ENCODE measurements around the gene HSBP1. TPM values are rescaled to one million over a fixed set of nuclear protein-coding genes. Genes with fewer than 3 reads are reported as not detected.

Gene HSBP1
- total RNA-seq, 1 experiment from 2014 or later, result 216 TPM

- H3K4me3 Mint-ChIP-seq (ENCODE audit: low read depth, unreplicated experiment), result no peak overlapping the region
- CTCF ChIA-PET, result no interaction called here
- TF ChIP-seq, protein P1, sequence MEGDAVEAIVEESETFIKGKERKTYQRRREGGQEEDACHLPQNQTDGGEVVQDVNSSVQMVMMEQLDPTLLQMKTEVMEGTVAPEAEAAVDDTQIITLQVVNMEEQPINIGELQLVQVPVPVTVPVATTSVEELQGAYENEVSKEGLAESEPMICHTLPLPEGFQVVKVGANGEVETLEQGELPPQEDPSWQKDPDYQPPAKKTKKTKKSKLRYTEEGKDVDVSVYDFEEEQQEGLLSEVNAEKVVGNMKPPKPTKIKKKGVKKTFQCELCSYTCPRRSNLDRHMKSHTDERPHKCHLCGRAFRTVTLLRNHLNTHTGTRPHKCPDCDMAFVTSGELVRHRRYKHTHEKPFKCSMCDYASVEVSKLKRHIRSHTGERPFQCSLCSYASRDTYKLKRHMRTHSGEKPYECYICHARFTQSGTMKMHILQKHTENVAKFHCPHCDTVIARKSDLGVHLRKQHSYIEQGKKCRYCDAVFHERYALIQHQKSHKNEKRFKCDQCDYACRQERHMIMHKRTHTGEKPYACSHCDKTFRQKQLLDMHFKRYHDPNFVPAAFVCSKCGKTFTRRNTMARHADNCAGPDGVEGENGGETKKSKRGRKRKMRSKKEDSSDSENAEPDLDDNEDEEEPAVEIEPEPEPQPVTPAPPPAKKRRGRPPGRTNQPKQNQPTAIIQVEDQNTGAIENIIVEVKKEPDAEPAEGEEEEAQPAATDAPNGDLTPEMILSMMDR (IDR thresholded peaks at IDR 0.05; ENCODE audit: unreplicated experiment), result no peak
- no TSS peak for BruUV-seq (replicated peaks)
- DNase-seq, result no peak
- H3K27me3 Mint-ChIP-seq (ENCODE audit: unreplicated experiment), result no peaks in the 10 kb centered on the region
- peaks cover 7% of the 10 kb centered on the region for H3K36me3 Mint-ChIP-seq (ENCODE audit: insufficient read depth, unreplicated experiment)
- H3K27ac Mint-ChIP-seq (ENCODE audit: unreplicated experiment), result no peak overlapping the region
- peaks cover 3% of the 10 kb centered on the region for H3K9me3 Mint-ChIP-seq (ENCODE audit: low read depth, unreplicated experiment)
- intact Hi-C loops (cut with micrococcal nuclease; ENCODE audit: unreplicated experiment), result no loop called here
- no peaks in the 10 kb centered on the region for H3K4me1 Mint-ChIP-seq (ENCODE audit: low read depth, unreplicated experiment)
These were observed 30.4 kb downstream of the HSBP1 start for GRCh38 chr16:83838151-83838550.

GRCh38 chr16:83839561-83839960 lies 31.8 kb downstream of the HSBP1 start:
- no peak for DNase-seq
- CTCF ChIA-PET, result no interaction called here
- no TSS peak for BruUV-seq (replicated peaks)
- peaks cover 7% of the 10 kb centered on the region for H3K36me3 Mint-ChIP-seq (ENCODE audit: insufficient read depth, unreplicated experiment)
- intact Hi-C loops (cut with micrococcal nuclease; ENCODE audit: unreplicated experiment), result no loop called here
- no peak overlapping the region for H3K27ac Mint-ChIP-seq (ENCODE audit: unreplicated experiment)
- no peaks in the 10 kb centered on the region for H3K4me1 Mint-ChIP-seq (ENCODE audit: low read depth, unreplicated experiment)
- TF ChIP-seq, protein P1 (IDR thresholded peaks at IDR 0.05; ENCODE audit: unreplicated experiment), result no peak
- H3K9me3 Mint-ChIP-seq (ENCODE audit: low read depth, unreplicated experiment), result peaks cover 3% of the 10 kb centered on the region
- no peak overlapping the region for H3K4me3 Mint-ChIP-seq (ENCODE audit: low read depth, unreplicated experiment)
- no peaks in the 10 kb centered on the region for H3K27me3 Mint-ChIP-seq (ENCODE audit: unreplicated experiment)

- BruUV-seq (replicated peaks), result no TSS peak
- H3K36me3 Mint-ChIP-seq (ENCODE audit: insufficient read depth, unreplicated experiment), result peaks cover 7% of the 10 kb centered on the region
- H3K27me3 Mint-ChIP-seq (ENCODE audit: unreplicated experiment), result no peaks in the 10 kb centered on the region
- no peaks in the 10 kb centered on the region for H3K4me1 Mint-ChIP-seq (ENCODE audit: low read depth, unreplicated experiment)
- CTCF ChIA-PET, result no interaction called here
- H3K9me3 Mint-ChIP-seq (ENCODE audit: low read depth, unreplicated experiment), result peaks cover 3% of the 10 kb centered on the region
- intact Hi-C loops (cut with micrococcal nuclease; ENCODE audit: unreplicated experiment), result no loop called here
- no peak for DNase-seq
- no peak overlapping the region for H3K4me3 Mint-ChIP-seq (ENCODE audit: low read depth, unreplicated experiment)
- TF ChIP-seq, protein P1 (IDR thresholded peaks at IDR 0.05; ENCODE audit: unreplicated experiment), result no peak
- H3K27ac Mint-ChIP-seq (ENCODE audit: unreplicated experiment), result no peak overlapping the region
These were observed 32.4 kb downstream of the HSBP1 start for GRCh38 chr16:83840060-83840617.

DNA sequence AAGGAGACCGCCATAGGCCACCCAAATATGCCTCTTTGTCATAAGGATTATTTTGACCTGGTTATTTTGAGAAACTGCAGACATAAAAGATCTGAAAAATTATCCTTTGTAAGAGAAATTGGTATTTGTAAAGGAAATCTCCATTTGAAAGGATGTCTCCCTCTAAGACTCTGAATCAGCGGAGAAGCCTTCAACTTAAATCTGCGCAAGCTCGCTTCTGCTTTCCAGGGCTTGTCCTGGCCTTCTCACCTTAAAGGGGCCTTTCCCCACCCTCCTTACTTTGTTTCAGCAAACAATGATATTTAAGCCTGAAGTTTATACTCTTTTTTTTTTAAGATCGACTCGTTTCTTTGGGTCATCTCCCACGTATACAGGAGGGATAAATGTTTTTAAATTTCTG lies 34.5 kb downstream of the HSBP1 start:
- no peaks in the 10 kb centered on the region for H3K4me1 Mint-ChIP-seq (ENCODE audit: low read depth, unreplicated experiment)
- CTCF ChIA-PET, result interaction anchor here (0.6 to 0.8 kb wide), 2 partner anchors 10 to 43 kb away, joined by 5 to 7 read pairs; no protein-coding TSS in a partner anchor
- no TSS peak for BruUV-seq (replicated peaks)

More for the DNA sequence above, 34.5 kb downstream of the HSBP1 start:
- Mint-ChIP-seq H3K27ac (ENCODE audit: unreplicated experiment) (no peak overlapping the region), H3K4me3 (ENCODE audit: low read depth, unreplicated experiment) (no peak overlapping the region), H3K9me3 (ENCODE audit: low read depth, unreplicated experiment) (peaks cover 3% of the 10 kb centered on the region), H3K27me3 (ENCODE audit: unreplicated experiment) (peaks cover 11% of the 10 kb centered on the region), H3K36me3 (ENCODE audit: insufficient read depth, unreplicated experiment) (no peaks in the 10 kb centered on the region)
- DNase-seq, result no peak
- TF ChIP-seq, protein P1 (IDR thresholded peaks at IDR 0.05; ENCODE audit: unreplicated experiment), result no peak
- intact Hi-C loops (cut with micrococcal nuclease; ENCODE audit: unreplicated experiment), result no loop called here

Measured in Calu3 (cell line).